HFF-Myc (cell line): ENCODE measurements around the gene RIMS3.

Experiments
- DNase-seq: peaks from one replicate; pipeline ENCODE4 v3.0.0-alpha.2; 2011; ENCODE audit warnings: low read depth; ENCODE audit errors: extremely low read depth
- H3K4me3 ChIP-seq: replicated peaks from 2 replicates; pipeline ENCODE4 v1.5.1; 2011; ENCODE audit warnings: low read depth, mild to moderate bottlenecking, control low read depth, low read length
- CTCF ChIP-seq: IDR thresholded peaks from 2 replicates; pipeline ENCODE4 v1.5.1; 2012; ENCODE audit warnings: mild to moderate bottlenecking, low read depth, low read length, control low read depth; ENCODE audit errors: missing control alignments

Gene RIMS3

GRCh38 chr1:40640314-40641076 lies 25.0 kb downstream of the RIMS3 start:
- no peak for TF ChIP-seq CTCF
- H3K4me3 ChIP-seq, result no peak overlapping the region
- DNase-seq, result no peak

- TF ChIP-seq CTCF, result no peak
- H3K4me3 ChIP-seq, result no peak overlapping the region
- no peak for DNase-seq
Observed at GRCh38 chr1:40638097-40639036, 27.1 kb downstream of the RIMS3 start.

- H3K4me3 ChIP-seq, result no peak overlapping the region
- TF ChIP-seq CTCF, result no peak
- no peak for DNase-seq
Observed at GRCh38 chr1:40637470-40638007, 27.9 kb downstream of the RIMS3 start.

GRCh38 chr1:40636777-40637176 lies 28.7 kb downstream of the RIMS3 start:
- DNase-seq, result no peak
- no peak overlapping the region for H3K4me3 ChIP-seq
- no peak for TF ChIP-seq CTCF

GRCh38 chr1:40635763-40636500 lies 29.6 kb downstream of the RIMS3 start:
- no peak for DNase-seq
- no peak overlapping the region for H3K4me3 ChIP-seq
- no peak for TF ChIP-seq CTCF

GRCh38 chr1:40634901-40635655 lies 30.4 kb downstream of the RIMS3 start:
- DNase-seq, result no peak
- no peak for TF ChIP-seq CTCF

More at GRCh38 chr1:40634901-40635655, 30.4 kb downstream of the RIMS3 start:
- no peak overlapping the region for H3K4me3 ChIP-seq
